D341Med (cell line): Measurements from ENCODE around the gene TVP23A.
A peak's percentile ranks its signal among the peaks of the same experiment; 100 is the strongest.
"Not testable (repeated sequence)": the region's sequence is repeated elsewhere in the genome, so short reads cannot be mapped to it uniquely, and the experiment has no call there.

ENCODE experiments used
- DNase-seq: peaks from one replicate; pipeline ENCODE4 v3.0.0; 2012; ENCODE audit warnings: low spot score

Gene TVP23A

GRCh38 chr16:10791048-10791447 is 27.5 kb downstream of the TVP23A start:
- no peak for DNase-seq

- DNase-seq = not testable (repeated sequence)
These were observed 30.0 kb downstream of the TVP23A start for GRCh38 chr16:10788630-10789029.

GRCh38 chr16:10787304-10787703 is 31.3 kb downstream of the TVP23A start:
- DNase-seq = peak; percentile 85

- no peak for DNase-seq
These were observed 36.0 kb downstream of the TVP23A start for GRCh38 chr16:10782628-10783027.

GRCh38 chr16:10780628-10781027 is 38.0 kb downstream of the TVP23A start:
- no peak for DNase-seq

GRCh38 chr16:10779908-10780307 is 38.7 kb downstream of the TVP23A start:
- DNase-seq = not testable (repeated sequence)

- DNase-seq = no peak
These were observed 41.2 kb downstream of the TVP23A start for GRCh38 chr16:10777356-10777755.

- not testable (repeated sequence) for DNase-seq
These were observed 41.7 kb downstream of the TVP23A start for GRCh38 chr16:10776923-10777322.

- DNase-seq = no peak
These were observed 42.3 kb downstream of the TVP23A start for GRCh38 chr16:10776280-10776679.

- no peak for DNase-seq
These were observed 47.7 kb downstream of the TVP23A start for GRCh38 chr16:10770907-10771306.

- DNase-seq = no peak
These were observed 49.2 kb downstream of the TVP23A start for GRCh38 chr16:10769381-10769780.

GRCh38 chr16:10767127-10767526 is 51.5 kb downstream of the TVP23A start:
- no peak for DNase-seq

GRCh38 chr16:10765772-10766171 is 52.8 kb downstream of the TVP23A start:
- DNase-seq = no peak

- DNase-seq = no peak
These were observed 55.1 kb downstream of the TVP23A start for GRCh38 chr16:10763456-10763855.

GRCh38 chr16:10762336-10763016 is 56.1 kb downstream of the TVP23A start:
- DNase-seq = no peak

GRCh38 chr16:10761373-10761772 is 57.2 kb downstream of the TVP23A start:
- DNase-seq = no peak

GRCh38 chr16:10760858-10761257 is 57.7 kb downstream of the TVP23A start:
- no peak for DNase-seq

- DNase-seq = no peak
These were observed 62.0 kb downstream of the TVP23A start for GRCh38 chr16:10756574-10756973.

GRCh38 chr16:10754941-10755340 is 63.7 kb downstream of the TVP23A start:
- no peak for DNase-seq

GRCh38 chr16:10753670-10754069 is 64.9 kb downstream of the TVP23A start:
- no peak for DNase-seq

GRCh38 chr16:10752843-10753523 is 65.6 kb downstream of the TVP23A start:
- DNase-seq = no peak

GRCh38 chr16:10751291-10751697 is 67.3 kb downstream of the TVP23A start:
- DNase-seq = no peak

- DNase-seq = no peak
These were observed 67.8 kb downstream of the TVP23A start for GRCh38 chr16:10750793-10751192.

- DNase-seq = no peak
These were observed 72.8 kb downstream of the TVP23A start for GRCh38 chr16:10745841-10746240.
